ENCODE measurements around the gene TMEM151A. TPM values are rescaled to one million over a fixed set of nuclear protein-coding genes. Genes with fewer than 3 reads are reported as not detected.

TMEM151A gene
- total RNA-seq, 4 donors from 2014 or later, result 1.6 to 14.8 (median 9.1) TPM; not detected in 1

GRCh38 chr11:66332371-66333219 is 40.9 kb downstream of the TMEM151A start:
- DNase-seq (ENCODE audit: low spot score) (no peak), ATAC-seq (ENCODE audit: low FRiP score) (no peak)

DNA sequence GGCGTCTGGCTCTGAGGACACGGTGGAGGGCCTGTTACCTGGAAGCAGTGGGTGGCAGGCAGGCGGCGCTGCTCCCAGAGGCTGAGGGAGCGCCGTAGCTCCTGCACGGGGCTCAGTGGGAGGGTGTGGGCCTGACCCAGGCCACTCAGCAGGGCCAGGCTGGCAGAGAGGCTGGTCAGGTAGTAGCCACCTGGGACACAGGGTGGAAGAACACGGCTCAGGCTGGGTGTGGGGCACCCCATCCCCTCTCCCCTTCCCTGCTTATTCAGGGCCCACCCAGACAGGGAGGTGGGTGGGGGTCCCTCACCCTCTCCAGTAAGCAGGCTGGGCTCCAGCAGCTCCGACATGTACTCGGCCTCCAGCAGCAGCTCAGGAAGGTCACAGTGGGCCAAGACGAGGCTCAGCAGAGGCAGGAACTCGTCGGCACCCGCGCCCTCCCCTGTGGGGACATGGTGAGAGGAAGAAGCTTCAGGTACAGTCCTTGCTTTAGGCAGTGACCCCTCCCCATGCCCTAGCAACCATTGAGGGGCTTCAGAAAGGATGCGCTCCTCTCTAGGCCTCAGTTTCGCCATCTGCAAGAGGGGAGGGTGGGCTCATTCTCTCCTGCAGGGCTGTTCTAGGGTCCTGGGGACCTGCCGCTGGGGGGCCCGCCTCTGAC is 41.7 kb downstream of the TMEM151A start:
- no peak for DNase-seq (ENCODE audit: low spot score)
- TF ChIP-seq CTCF (IDR thresholded peaks at IDR 0.05), result no peak
- no peak for ATAC-seq (ENCODE audit: low FRiP score)

More at GRCh38 chr11:66332371-66333219, 40.9 kb downstream of the TMEM151A start:
- no peak for TF ChIP-seq CTCF (IDR thresholded peaks at IDR 0.05)

GRCh38 chr11:66333896-66334604 is 42.4 kb downstream of the TMEM151A start:
- DNase-seq (ENCODE audit: low spot score) (no peak), ATAC-seq (ENCODE audit: low FRiP score) (no peak)
- no peak for TF ChIP-seq CTCF (IDR thresholded peaks at IDR 0.05)

DNA sequence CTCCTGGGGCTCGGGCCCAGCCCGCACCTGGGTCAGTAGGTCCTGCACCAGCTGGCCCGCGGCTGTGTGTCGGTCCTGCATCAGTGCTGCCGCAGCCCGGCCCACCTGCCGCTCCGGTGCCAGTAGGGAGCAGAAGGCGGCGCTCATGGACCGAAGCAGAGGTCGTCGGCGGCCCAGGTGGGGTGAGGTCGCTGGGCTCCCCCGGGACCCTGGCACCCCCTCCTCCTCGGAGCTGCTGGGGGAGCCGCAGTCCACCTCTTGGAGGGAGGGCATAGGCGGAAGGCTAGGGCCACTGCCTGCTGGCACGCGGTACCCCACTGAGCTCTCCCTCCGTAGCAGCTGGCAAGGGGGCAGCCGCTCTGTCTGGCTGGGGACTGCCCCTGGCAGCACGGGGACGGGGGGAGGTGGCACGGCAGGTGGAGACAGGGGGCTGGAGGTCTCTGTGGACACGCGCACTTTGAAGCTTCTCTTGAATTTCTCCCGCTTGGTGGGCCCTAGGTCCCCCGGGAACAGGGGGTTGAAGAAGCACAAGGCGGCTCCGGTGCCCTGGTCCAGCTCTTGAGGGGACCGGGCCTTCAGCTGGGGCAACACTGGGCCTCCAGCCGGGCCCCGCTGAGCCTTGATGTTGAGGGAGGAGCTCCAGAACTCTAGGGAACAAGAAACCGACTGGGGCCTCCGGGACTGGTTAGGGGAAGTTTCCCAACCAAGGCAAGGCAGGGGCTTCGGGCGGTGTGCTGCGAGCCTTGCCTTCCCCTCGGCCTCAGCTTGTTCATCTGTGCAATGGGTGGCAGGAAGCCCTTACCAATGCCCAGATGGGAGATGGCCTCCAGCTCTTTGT is 43.1 kb downstream of the TMEM151A start:
- DNase-seq (ENCODE audit: low spot score) (no peak), ATAC-seq (ENCODE audit: low FRiP score) (no peak)
- no peak for TF ChIP-seq CTCF (IDR thresholded peaks at IDR 0.05)

DNA sequence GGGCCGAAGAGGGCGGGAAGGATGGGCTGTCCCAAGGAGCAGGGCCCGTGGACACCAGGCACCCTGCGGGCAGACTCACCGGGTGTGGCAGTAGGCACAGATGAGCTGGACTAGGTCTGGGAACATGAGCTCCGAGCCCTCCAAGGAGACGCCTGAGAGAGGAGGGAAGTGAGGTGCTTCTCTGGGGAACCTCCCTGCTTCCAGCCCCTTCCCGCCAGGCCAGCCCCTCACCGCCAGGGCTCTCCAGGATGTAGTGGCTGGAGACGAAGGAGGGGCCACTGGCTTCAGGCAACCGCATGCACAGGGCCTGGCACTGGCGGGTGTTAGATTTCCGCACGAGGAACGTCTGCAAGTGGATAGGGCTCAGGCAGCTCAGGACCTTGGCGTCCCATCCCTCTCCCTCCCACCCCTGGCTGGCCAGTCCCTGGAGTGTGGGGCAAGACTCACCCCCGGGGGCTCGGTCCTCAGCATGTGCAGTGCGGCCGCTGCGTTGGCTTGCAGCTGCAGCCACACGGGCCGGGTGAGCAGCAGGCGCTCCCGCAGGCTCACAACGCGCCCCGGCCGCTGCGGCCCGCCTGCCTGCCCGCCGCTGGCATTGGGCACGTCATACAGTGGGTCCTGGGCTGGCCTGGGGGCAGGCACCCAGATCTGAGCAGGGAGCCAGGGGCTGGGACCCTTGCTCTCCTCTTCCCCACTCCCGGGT is 44.0 kb downstream of the TMEM151A start:
- ATAC-seq (ENCODE audit: low FRiP score), result no peak
- TF ChIP-seq CTCF (IDR thresholded peaks at IDR 0.05), result no peak
- DNase-seq (ENCODE audit: low spot score), result no peak
